ENCODE data around the gene TAOK1.

DNA sequence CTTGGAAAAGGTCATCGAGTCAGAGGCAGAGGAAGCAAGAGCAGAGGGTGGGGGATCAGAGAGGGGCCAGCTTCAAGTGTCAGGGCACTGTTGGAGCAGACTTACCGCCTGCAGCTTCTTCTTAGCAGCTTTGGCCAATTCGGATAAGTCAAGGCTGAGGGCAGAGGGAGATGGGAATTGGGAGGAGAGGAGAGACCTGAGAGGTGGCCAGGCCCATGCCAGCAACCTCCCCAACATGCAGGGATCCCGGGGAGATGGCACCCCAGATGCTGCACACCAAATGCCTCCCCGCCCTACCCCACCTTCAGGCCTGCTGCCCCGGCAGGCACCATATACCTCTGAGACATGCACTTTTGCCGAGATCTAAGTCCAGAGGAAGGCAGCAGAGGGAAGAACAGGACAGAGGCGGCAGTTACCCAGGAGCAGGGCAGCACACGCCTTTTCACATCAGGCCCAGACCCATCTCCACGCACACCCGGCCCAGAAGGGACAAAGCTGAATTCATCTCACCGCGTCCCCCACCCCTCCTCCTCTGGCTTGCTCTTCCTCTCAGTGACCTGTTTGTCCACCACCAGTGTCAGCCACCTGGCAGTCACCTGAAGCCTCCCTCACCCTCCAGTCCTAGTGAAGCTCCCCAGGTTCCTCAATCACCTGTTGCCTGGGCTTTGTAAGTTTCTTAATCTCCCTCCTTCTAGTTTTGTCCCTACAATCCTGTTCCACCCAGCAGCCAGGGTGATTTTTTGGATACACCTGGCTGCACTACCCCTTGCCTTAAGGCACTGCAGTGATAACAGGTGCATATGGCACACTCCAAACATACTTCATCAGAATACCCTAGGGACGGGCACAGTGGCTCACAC, 188.7 kb downstream of the TAOK1 start:
- TF ChIP-seq, protein P1, sequence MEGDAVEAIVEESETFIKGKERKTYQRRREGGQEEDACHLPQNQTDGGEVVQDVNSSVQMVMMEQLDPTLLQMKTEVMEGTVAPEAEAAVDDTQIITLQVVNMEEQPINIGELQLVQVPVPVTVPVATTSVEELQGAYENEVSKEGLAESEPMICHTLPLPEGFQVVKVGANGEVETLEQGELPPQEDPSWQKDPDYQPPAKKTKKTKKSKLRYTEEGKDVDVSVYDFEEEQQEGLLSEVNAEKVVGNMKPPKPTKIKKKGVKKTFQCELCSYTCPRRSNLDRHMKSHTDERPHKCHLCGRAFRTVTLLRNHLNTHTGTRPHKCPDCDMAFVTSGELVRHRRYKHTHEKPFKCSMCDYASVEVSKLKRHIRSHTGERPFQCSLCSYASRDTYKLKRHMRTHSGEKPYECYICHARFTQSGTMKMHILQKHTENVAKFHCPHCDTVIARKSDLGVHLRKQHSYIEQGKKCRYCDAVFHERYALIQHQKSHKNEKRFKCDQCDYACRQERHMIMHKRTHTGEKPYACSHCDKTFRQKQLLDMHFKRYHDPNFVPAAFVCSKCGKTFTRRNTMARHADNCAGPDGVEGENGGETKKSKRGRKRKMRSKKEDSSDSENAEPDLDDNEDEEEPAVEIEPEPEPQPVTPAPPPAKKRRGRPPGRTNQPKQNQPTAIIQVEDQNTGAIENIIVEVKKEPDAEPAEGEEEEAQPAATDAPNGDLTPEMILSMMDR (IDR thresholded peaks at IDR 0.05) = no peak
- TF ChIP-seq POLR2A (IDR thresholded peaks at IDR 0.05) = no peak
